Uterus (tissue), 2 donors: ENCODE results near the gene DNAH7.

Experiments
- POLR2A ChIP-seq, 2 donors: fragments of 450-650 bp; IDR thresholded peaks; one replicate each; pipeline ENCODE4 v1.6.1; 2016; ENCODE audit warnings: antibody characterized with exemption in 2 of 2, mild to moderate bottlenecking in 1 of 2, moderate library complexity in 1 of 2
- TF ChIP-seq, protein P1 (sequence below), 4 experiments: fragments of 200-600 bp in 2 of 4; fragments of 450-650 bp in 2 of 4; sonication (generic) in 2 of 4; IDR thresholded peaks; one replicate each; pipeline ENCODE4 v1.5.1; 2016 to 2019; ENCODE audit warnings: antibody characterized with exemption in 4 of 4, mild to moderate bottlenecking in 2 of 4, moderate library complexity in 1 of 4

DNA sequence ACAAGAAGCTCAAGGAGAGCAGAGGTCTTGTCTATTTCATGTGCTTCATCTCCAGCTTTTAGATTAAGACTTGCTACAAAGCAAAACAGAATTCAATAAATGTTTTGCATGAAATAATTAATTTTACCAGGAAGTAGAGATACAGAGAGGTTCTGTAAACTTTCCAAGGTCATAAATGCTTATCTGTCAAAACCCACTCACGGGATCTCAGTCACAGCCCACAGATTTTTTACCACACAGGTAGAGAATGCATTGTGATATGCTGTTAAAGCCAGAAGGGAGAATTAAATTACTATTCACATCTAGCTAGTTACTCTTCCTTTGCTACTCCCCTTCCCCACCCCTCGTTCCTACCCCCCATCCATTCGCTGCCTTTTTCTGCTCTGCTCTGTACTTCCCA, 205.5 kb downstream of the DNAH7 start:
- TF ChIP-seq, protein P1, sequence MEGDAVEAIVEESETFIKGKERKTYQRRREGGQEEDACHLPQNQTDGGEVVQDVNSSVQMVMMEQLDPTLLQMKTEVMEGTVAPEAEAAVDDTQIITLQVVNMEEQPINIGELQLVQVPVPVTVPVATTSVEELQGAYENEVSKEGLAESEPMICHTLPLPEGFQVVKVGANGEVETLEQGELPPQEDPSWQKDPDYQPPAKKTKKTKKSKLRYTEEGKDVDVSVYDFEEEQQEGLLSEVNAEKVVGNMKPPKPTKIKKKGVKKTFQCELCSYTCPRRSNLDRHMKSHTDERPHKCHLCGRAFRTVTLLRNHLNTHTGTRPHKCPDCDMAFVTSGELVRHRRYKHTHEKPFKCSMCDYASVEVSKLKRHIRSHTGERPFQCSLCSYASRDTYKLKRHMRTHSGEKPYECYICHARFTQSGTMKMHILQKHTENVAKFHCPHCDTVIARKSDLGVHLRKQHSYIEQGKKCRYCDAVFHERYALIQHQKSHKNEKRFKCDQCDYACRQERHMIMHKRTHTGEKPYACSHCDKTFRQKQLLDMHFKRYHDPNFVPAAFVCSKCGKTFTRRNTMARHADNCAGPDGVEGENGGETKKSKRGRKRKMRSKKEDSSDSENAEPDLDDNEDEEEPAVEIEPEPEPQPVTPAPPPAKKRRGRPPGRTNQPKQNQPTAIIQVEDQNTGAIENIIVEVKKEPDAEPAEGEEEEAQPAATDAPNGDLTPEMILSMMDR (IDR thresholded peaks at IDR 0.05), result no peak
- no peak for TF ChIP-seq POLR2A (IDR thresholded peaks at IDR 0.05)
